ENCODE measurements around the gene ARL15. TPM values are rescaled to one million over a fixed set of nuclear protein-coding genes. Genes with fewer than 3 reads are reported as not detected.
A peak's percentile ranks its signal among the peaks of the same experiment; 100 is the strongest.

Gene ARL15
- total RNA-seq, 1 donor from 2014 or later = 16.9 TPM

- Mint-ChIP-seq H3K27ac (no peak overlapping the region), H3K4me3 (no peak overlapping the region), H3K9me3 (peaks cover 10% of the 10 kb centered on the region), H3K4me1 (ENCODE audit: unreplicated experiment) (peaks cover 5% of the 10 kb centered on the region), H3K36me3 (peaks cover 5% of the 10 kb centered on the region), H3K27me3 (peaks cover 3% of the 10 kb centered on the region)
- no peak for DNase-seq (ENCODE audit: extremely low spot score, unreplicated experiment)
- TF ChIP-seq CTCF (conservative IDR thresholded peaks at IDR 0.05) = no peak
Observed at GRCh38 chr5:54220230-54221040, 89.9 kb downstream of the ARL15 start.

GRCh38 chr5:54217826-54218503 lies 92.4 kb downstream of the ARL15 start:
- Mint-ChIP-seq H3K36me3 (no peaks in the 10 kb centered on the region), H3K27me3 (peaks cover 6% of the 10 kb centered on the region), H3K27ac (no peak overlapping the region), H3K4me1 (ENCODE audit: unreplicated experiment) (peaks cover 13% of the 10 kb centered on the region), H3K9me3 (no peaks in the 10 kb centered on the region), H3K4me3 (no peak overlapping the region)
- DNase-seq (ENCODE audit: extremely low spot score, unreplicated experiment) = no peak
- peak; percentile 90 for TF ChIP-seq CTCF (conservative IDR thresholded peaks at IDR 0.05)

- Mint-ChIP-seq H3K27ac (no peak overlapping the region), H3K4me3 (no peak overlapping the region), H3K4me1 (ENCODE audit: unreplicated experiment) (peaks cover 22% of the 10 kb centered on the region), H3K9me3 (no peaks in the 10 kb centered on the region), H3K27me3 (peaks cover 6% of the 10 kb centered on the region), H3K36me3 (no peaks in the 10 kb centered on the region)
- TF ChIP-seq CTCF (conservative IDR thresholded peaks at IDR 0.05) = no peak
- DNase-seq (ENCODE audit: extremely low spot score, unreplicated experiment) = no peak
Observed at GRCh38 chr5:54215233-54215736, 95.1 kb downstream of the ARL15 start.

- Mint-ChIP-seq H3K36me3 (no peaks in the 10 kb centered on the region), H3K27ac (no peak overlapping the region), H3K4me3 (no peak overlapping the region), H3K27me3 (peaks cover 6% of the 10 kb centered on the region), H3K4me1 (ENCODE audit: unreplicated experiment) (peaks cover 22% of the 10 kb centered on the region), H3K9me3 (no peaks in the 10 kb centered on the region)
- DNase-seq (ENCODE audit: extremely low spot score, unreplicated experiment) = no peak
- no peak for TF ChIP-seq CTCF (conservative IDR thresholded peaks at IDR 0.05)
Observed at GRCh38 chr5:54214722-54215121, 95.7 kb downstream of the ARL15 start.

GRCh38 chr5:54212331-54212730 lies 98.0 kb downstream of the ARL15 start:
- no peak overlapping the region for H3K27ac Mint-ChIP-seq
- TF ChIP-seq CTCF (conservative IDR thresholded peaks at IDR 0.05) = no peak
- H3K4me3 Mint-ChIP-seq = no peak overlapping the region
- peaks cover 22% of the 10 kb centered on the region for H3K4me1 Mint-ChIP-seq (ENCODE audit: unreplicated experiment)
- DNase-seq (ENCODE audit: extremely low spot score, unreplicated experiment) = no peak
- H3K9me3 Mint-ChIP-seq = no peaks in the 10 kb centered on the region
- no peaks in the 10 kb centered on the region for H3K36me3 Mint-ChIP-seq
- H3K27me3 Mint-ChIP-seq = peaks cover 8% of the 10 kb centered on the region
